Activated CD4-positive, alpha-beta T cell treated with anti-CD3 and anti-CD28 coated beads, Interleukin-2, Interleukin-6, amounts not matched to agents 100 ng/mL and 50 ng/mL, durations not matched to agents 16 hours and 8 hours (primary cell): ENCODE results near the gene FBXO40.

ENCODE experiments used
- DNase-seq: peaks from one replicate; pipeline ENCODE4 v3.0.0-alpha.2; 2020

The FBXO40 gene

DNA sequence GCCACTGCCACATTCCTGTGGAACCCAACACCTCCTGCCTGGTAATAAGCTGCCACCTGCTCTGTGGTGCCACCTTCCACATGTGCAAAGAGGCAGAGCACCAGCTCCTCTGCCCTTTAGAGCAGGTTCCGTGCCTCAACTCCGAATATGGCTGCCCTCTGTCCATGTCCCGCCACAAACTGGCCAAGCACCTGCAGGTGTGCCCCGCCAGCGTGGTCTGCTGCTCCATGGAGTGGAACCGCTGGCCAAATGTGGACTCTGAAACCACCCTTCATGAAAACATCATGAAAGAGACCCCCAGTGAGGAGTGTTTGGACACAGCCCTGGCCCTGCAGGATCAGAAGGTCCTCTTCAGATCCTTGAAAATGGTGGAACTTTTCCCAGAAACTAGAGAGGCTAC lies 28.3 kb downstream of the FBXO40 start:
- no peak for DNase-seq

DNA sequence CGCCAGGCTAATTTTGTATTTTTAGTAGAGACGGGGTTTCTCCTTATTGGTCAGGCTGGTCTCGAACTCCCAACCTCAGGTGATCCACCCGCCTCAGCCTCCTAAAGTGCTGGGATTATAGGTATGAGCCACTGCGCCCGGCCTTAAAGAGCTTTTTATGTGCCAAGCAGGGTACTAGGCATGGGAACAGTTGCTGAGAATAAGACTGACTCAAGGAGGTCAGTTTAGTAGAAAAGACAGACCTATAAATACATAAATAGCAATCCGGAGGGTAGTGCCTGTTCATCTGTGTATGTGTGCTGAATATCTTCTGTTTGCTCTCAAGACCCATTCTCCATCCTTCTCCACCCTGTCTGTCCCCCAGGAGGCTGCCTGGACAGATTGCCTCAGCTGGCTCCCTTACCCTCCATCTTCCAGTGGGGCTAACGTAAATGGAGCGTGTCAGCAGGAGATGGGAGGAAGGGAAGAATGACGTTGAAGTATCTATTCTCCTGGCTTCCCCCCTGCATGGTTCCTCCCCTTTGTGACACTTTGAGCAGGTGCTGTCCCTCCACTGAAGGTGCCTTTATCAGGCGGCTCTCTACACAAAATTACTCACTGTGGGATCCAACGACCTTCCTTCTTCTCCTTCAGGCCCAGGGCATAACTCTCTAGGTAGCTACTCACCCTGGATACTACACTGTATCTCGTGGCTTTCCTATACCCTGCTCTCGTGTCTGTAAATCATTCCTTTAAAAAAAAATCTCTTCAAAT lies 31.1 kb downstream of the FBXO40 start:
- peak; percentile 8 for DNase-seq

DNA sequence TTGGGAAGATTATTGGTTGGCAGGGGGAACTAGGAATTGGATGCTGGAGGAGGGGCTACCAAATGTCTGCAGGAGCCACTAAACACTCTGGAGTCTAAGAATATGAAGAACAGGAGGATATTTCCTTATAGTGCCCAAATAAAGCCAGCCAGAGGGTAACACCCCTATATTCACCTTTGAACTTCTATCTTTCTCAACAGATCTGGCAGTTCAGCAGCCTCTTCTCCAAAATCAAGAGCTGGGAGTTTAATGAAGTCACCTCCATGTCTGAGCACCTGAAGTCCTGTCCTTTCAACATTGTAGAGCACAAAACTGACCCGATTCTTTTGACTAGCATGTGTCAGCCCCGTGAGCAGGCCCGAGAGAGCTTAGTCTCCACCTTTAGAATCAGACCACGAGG lies 33.3 kb downstream of the FBXO40 start:
- no peak for DNase-seq

- DNase-seq: no peak
Observed at GRCh38 chr3:121627211-121627610, 34.0 kb downstream of the FBXO40 start.

DNA sequence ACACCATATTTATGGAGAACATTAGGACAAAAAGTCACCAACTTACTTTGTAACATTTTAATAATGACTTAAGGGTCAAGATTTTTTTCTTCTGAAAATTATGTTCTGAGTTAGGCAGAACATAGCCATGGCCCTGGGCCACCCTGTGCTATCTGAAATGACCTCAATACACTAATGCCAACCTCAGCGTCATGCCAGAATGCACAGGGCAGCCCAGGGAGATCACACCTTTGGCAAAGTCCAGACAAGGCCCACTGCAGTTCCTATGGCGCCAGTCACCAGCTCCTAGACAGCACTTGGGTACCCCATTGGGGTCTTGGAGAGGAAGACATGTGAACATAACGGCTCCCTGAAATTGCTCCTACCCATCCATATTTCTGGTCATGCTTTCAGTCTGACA lies 34.4 kb downstream of the FBXO40 start:
- DNase-seq: no peak

- DNase-seq: no peak
Observed at GRCh38 chr3:121629601-121630000, 36.4 kb downstream of the FBXO40 start.

DNA sequence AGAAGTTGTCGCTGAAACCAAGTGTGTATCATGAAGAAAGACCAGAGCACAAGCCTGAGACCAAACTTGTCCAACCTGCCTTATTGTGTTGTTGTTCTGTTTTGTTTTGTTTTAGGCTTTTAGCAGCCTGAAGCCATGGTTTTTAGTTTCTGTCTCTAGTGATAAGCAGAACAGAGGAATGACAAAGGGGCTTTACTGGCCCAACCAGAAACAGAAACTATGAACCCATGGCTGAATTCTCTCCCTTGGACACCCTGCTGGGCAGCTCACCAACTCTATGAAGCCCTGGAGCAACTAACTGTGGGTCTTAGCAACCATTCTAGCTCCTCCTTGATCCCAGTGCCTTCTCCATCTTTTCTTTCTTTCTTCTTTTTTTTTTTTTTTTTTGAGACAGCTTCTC lies 37.2 kb downstream of the FBXO40 start:
- DNase-seq: no peak

DNA sequence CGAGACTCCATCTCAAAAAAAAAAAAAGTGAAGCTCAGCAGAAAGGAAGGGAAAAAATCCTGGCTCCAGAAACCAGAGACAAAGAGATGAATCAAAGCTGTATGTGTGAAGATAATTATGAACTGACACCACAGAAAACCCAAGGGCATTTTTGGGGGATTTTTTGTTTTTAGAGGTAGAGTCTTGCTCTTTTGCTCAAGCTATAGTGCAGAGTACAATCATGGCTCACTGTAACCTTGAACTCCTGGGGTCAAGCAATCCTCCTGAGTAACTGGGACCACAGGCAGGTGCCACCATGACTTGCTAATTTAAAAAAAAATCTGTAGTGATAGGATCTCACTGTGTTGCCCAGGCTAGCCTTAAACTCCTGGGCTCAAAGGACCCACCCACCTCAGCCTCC lies 44.7 kb downstream of the FBXO40 start:
- DNase-seq: no peak

GRCh38 chr3:121641127-121641526 lies 47.9 kb downstream of the FBXO40 start:
- DNase-seq: no peak

DNA sequence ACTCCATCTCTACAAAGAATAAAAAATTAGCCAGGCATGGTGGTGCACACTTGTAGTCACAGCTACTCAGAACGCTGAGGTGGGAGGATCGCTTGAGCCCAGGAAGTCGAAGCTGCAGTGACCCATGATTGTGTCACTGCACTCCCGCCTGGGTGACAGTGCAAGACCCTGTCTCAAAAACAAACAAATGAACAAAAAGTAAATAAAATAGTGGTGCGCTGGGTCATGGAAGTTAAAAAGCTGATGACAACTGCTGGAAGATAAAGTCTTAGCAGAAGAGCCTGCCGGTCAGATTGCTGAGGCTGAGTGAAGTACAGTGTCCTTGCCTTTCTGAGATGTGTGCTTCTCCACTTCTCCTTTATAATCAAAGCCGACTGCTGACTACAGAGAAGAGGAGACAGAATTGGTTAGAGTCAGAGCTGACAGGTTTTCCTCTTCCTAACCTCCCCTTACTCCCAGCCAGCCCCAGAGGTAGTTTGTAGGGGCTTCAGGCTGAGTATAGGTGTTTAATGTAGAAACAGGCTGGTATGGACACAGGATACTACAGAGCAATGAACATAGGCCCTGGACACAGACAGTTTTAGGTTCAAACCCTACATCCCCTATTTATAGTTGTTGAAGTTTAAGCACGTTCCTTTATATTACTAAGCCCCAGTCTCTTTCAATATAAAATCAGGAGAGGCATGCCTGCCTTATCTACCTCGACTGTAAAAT lies 49.6 kb downstream of the FBXO40 start:
- no peak for DNase-seq

DNA sequence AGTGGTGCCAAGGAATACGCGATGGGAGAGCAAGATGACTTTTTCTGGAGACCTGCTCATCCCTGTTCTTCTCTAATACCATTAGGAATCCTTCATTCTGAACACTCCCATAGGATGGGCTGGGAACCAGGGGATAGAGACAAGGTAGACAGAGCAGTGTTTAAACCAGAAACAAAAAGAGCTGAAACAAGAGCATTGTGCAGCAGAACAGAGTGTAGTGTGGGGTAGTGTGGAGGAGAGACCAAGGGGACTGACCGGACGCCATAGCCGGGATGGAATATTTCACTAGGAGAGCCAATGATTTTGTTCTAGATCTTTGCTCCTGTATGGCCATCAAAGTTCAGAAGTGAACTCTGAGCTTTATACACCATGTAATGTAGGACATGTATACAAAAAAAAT lies 51.9 kb downstream of the FBXO40 start:
- DNase-seq: no peak

- no peak for DNase-seq
Observed at GRCh38 chr3:121648219-121648958, 55.2 kb downstream of the FBXO40 start.

GRCh38 chr3:121649645-121650044 lies 56.5 kb downstream of the FBXO40 start:
- peak; percentile 19 for DNase-seq

DNA sequence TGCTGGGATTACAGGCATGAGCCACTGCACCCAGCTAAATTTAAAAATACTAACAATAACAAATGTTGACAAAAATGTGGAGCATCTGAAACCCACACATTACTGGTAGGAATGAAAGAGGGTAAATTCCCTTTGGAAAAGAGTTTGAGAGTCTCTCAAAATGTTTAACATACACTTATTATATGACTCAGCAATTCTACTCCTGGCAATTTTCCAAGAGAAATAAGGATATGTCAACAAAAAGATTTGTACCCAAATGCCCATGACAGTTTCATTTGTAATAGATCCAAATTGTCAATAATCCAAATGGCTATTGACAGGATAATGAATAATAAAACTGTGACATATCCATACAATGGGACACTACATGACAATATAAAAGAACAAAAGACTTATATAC lies 58.5 kb downstream of the FBXO40 start:
- no peak for DNase-seq

DNA sequence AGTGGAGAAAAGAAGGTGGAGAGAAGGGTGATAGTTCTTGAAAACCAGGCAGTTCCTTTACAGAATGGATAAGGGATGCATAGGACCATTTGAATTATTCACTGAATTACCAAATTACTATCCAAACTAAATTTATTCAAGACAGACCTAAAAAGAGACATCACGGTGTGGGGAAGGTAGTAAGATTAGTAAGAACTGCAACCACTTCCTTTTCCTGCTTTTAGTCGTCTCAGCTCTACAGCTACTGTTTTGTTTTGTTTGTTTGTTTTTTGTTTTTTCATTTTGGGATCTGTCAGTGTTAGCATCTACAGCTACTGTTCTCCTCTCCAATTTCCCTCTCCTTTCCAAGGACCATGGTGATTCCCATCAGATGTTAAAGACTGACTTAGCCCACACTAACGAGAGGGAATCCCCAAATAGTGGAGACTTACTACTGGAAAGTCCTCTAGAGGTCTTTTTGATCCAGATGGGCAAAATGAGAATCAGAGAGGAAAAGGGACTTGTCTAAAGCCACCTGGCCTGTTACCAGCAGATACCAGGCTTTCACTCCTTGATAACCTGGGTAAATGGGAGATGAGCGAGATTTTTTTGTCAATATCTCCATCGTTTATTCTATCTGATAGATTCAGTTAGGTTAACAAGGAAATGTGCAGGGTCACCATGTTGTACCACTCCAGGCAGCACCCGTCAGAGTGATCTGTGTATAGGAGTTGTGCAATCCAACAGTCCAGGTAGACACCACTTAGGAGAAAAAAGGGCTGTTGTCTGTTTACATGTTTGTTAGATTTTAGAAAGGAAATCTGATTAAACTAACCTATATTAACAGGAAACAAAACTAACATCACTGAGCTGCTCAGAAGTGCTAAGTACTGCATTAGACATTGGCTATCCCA lies 61.6 kb downstream of the FBXO40 start:
- peak; percentile 72 for DNase-seq

- no peak for DNase-seq
Observed at GRCh38 chr3:121658716-121659435, 65.7 kb downstream of the FBXO40 start.

- no peak for DNase-seq
Observed at GRCh38 chr3:121659586-121659985, 66.4 kb downstream of the FBXO40 start.

GRCh38 chr3:121660356-121661171 lies 67.4 kb downstream of the FBXO40 start, which contains the start of gene HCLS1:
Gene HCLS1 (minus strand): TSS chr3:121660903. CDS start chr3:121658347, 2,556 bp downstream.
- DNase-seq: peak; percentile 84

- no peak for DNase-seq
Observed at GRCh38 chr3:121661376-121661775, 68.2 kb downstream of the FBXO40 start.

- DNase-seq: no peak
Observed at GRCh38 chr3:121662742-121663141, 69.6 kb downstream of the FBXO40 start.
